Brain microvascular endothelial cell (primary cell): ENCODE data around the gene MAN1A2.

Experiments used
- DNase-seq: peaks from one replicate; pipeline ENCODE4 v3.0.0-alpha.2; 2020
- H3K27ac ChIP-seq: fragments of 250-450 bp; sonication (Bioruptor Pico); 2 replicates; pipeline ENCODE4 v1.5.1; 2020; ENCODE audit warnings: mild to moderate bottlenecking, moderate library complexity
- H3K27me3 ChIP-seq: fragments of 250-450 bp; sonication (Bioruptor Pico); replicated peaks from 2 replicates; pipeline ENCODE4 v1.5.1; 2020; ENCODE audit warnings: mild to moderate bottlenecking
- H3K36me3 ChIP-seq: fragments of 250-450 bp; sonication (Bioruptor Pico); replicated peaks from 2 replicates; pipeline ENCODE4 v1.5.1; 2020; ENCODE audit warnings: mild to moderate bottlenecking
- H3K4me3 ChIP-seq: 2 replicates; pipeline ENCODE4 v1.5.1; 2011; ENCODE audit warnings: low read depth, mild to moderate bottlenecking, control low read depth, low read length, moderate library complexity
- CTCF ChIP-seq: IDR thresholded peaks from 2 replicates; pipeline ENCODE4 v1.5.1; 2011; ENCODE audit warnings: low read depth, mild to moderate bottlenecking, moderate library complexity, low read length, control low read depth, inconsistent platforms; ENCODE audit errors: missing control alignments
- in situ Hi-C: cut with HindIII; loops from 2 replicates; pipeline ENCODE4 v1.10.0; 2017; ENCODE audit warnings: low sequenced_read_pairs, low pct_ligation_motif_present

MAN1A2 gene

DNA sequence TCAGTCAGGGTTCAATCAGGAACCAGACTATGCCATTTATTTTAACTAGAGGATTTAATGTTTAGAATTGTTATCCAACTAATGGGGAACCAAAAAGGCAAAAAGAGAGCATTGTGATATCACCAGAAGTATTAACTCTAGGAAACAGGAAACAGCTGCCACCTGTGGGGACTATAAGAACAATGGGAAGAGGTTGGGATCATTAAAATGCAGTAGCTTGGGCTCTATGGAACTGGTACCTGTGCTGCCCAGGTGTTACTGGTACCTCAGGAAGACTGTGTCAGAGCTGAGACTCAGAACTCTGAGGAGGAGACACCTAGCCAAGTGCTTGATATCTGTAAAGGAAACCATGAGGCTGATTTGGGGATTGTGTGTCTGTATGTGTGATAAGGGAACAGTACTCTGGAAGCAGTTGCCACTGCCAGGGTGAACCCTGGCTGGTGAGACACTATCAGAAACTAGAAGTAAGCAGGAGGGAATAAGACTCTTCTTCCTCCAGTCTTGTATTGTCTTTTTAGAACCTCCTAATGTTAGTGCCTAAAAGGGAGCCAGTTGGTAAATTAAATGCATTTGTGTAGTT lies 49.4 kb downstream of the MAN1A2 start:
- H3K4me3 ChIP-seq = no peak overlapping the region
- in situ Hi-C loops = no loop called here
- no peak for TF ChIP-seq CTCF
- no peaks in the 10 kb centered on the region for H3K36me3 ChIP-seq
- H3K27ac ChIP-seq = no peak overlapping the region
- DNase-seq = no peak
- no peaks in the 10 kb centered on the region for H3K27me3 ChIP-seq

GRCh38 chr1:117425050-117425734 lies 57.9 kb downstream of the MAN1A2 start:
- in situ Hi-C loops = no loop called here
- no peak overlapping the region for H3K4me3 ChIP-seq
- no peaks in the 10 kb centered on the region for H3K27me3 ChIP-seq
- no peak for TF ChIP-seq CTCF
- DNase-seq = no peak
- no peaks in the 10 kb centered on the region for H3K36me3 ChIP-seq
- H3K27ac ChIP-seq = no peak overlapping the region

- DNase-seq = no peak
- no peak for TF ChIP-seq CTCF
- in situ Hi-C loops = no loop called here
- Histone ChIP-seq H3K36me3 (no peaks in the 10 kb centered on the region), H3K27me3 (no peaks in the 10 kb centered on the region), H3K4me3 (no peak overlapping the region), H3K27ac (no peak overlapping the region)
These were observed 60.0 kb downstream of the MAN1A2 start for GRCh38 chr1:117427297-117427696.

DNA sequence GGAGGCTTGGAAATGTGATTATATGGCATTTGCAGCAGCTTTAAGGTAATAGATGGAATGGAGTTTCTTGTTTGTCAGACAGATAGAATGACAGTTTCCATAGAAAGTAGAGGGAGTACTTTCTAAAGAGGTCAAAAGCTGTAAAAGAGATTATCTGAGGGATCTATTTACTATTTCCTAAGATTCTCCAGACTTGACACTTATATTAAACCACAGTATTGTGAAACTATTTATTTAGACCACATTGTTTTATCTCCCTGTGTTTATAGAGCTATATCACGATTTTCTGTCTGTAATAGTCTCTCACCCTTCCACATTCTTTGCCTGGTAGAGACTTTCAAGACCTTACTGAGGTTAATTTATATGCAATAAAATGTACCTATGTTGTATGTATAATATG lies 66.7 kb downstream of the MAN1A2 start:
- H3K4me3 ChIP-seq = no peak overlapping the region
- in situ Hi-C loops = no loop called here
- H3K27ac ChIP-seq = no peak overlapping the region
- H3K36me3 ChIP-seq = no peaks in the 10 kb centered on the region
- H3K27me3 ChIP-seq = no peaks in the 10 kb centered on the region
- no peak for DNase-seq
- TF ChIP-seq CTCF = no peak

DNA sequence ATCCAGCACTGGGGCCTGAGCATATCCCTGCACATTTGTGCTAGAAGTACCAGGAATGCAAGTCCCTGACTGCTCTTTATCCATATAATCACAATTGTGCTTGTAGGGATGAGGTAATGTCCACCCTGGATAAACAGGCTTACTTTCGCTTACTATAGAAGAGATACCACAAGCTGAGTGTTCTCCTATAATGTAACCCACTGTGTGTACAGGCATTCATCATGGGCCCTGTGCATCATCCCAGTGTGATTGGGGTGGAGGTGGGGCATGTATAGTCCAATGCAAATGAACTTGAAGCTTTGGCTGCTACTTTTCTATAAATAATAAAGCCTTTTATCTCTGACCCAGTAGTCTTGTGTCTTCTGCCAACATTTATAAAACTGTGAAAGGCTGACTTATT lies 69.3 kb downstream of the MAN1A2 start:
- TF ChIP-seq CTCF = no peak
- Histone ChIP-seq H3K4me3 (no peak overlapping the region), H3K27ac (no peak overlapping the region), H3K36me3 (no peaks in the 10 kb centered on the region), H3K27me3 (no peaks in the 10 kb centered on the region)
- in situ Hi-C loops = no loop called here
- no peak for DNase-seq

- no peak for DNase-seq
- Histone ChIP-seq H3K27ac (no peak overlapping the region), H3K36me3 (no peaks in the 10 kb centered on the region), H3K27me3 (no peaks in the 10 kb centered on the region), H3K4me3 (no peak overlapping the region)
- in situ Hi-C loops = no loop called here
- TF ChIP-seq CTCF = no peak
These were observed 80.4 kb downstream of the MAN1A2 start for GRCh38 chr1:117447661-117448060.
